Astrocyte (in vitro differentiated cells and primary cell): ENCODE measurements around the gene TEX22. TPM values are rescaled to one million over a fixed set of nuclear protein-coding genes. Genes with fewer than 3 reads are reported as not detected.
A peak's percentile ranks its signal among the peaks of the same experiment; 100 is the strongest.

ENCODE experiments used
- DNase-seq: peaks from one replicate; pipeline ENCODE4 v3.0.0-alpha.2; 2010; ENCODE audit warnings: low read depth
- FAIRE-seq: peaks from 2 replicates; lab custom pipeline; 2011; peaks lifted over from hg19 to GRCh38; lab: Jason Lieb, UNC
- H2AFZ ChIP-seq: 2 replicates; pipeline ENCODE4 v1.6.0; 2012; ENCODE audit warnings: low read depth, low read length, inconsistent platforms
- H3K27ac ChIP-seq: 2 replicates; pipeline ENCODE4 v1.5.1; 2011; ENCODE audit warnings: low read depth, low read length, inconsistent platforms
- H3K27me3 ChIP-seq: 2 replicates; pipeline ENCODE4 v1.6.0; 2011; ENCODE audit warnings: low read length, inconsistent platforms; ENCODE audit not compliant: insufficient read depth
- H3K36me3 ChIP-seq: 2 replicates; pipeline ENCODE4 v1.5.1; 2011; ENCODE audit warnings: low read length, inconsistent platforms; ENCODE audit not compliant: insufficient read depth
- H3K4me1 ChIP-seq: 2 replicates; pipeline ENCODE4 v1.5.1; 2011; ENCODE audit warnings: low read length, inconsistent platforms; ENCODE audit not compliant: insufficient read depth
- H3K4me2 ChIP-seq: 2 replicates; pipeline ENCODE4 v1.6.0; 2012; ENCODE audit warnings: low read length, inconsistent platforms
- H3K4me3 ChIP-seq: 2 replicates; pipeline ENCODE4 v1.5.1; 2011; ENCODE audit warnings: low read depth, mild to moderate bottlenecking, low read length, inconsistent platforms; ENCODE audit not compliant: insufficient read depth
- H3K79me2 ChIP-seq: 2 replicates; pipeline ENCODE4 v1.6.0; 2012; ENCODE audit warnings: mild to moderate bottlenecking, low read length, inconsistent platforms; ENCODE audit not compliant: insufficient read depth
- H3K9ac ChIP-seq: 2 replicates; pipeline ENCODE4 v1.6.0; 2012; ENCODE audit warnings: mild to moderate bottlenecking, low read length, inconsistent platforms
- H3K9me3 ChIP-seq: 2 replicates; pipeline ENCODE4 v1.5.1; 2012; ENCODE audit warnings: low read depth, mild to moderate bottlenecking, low read length, inconsistent platforms; ENCODE audit not compliant: insufficient read depth
- H4K20me1 ChIP-seq: 2 replicates; pipeline ENCODE4 v1.6.0; 2012; ENCODE audit warnings: low read length, inconsistent platforms; ENCODE audit not compliant: insufficient read depth
- H3K27ac Mint-ChIP-seq: one replicate; pipeline ENCODE4 v1.8.0; 2021; ENCODE audit warnings: mild to moderate bottlenecking, mixed read lengths; ENCODE audit not compliant: unreplicated experiment
- H3K27me3 Mint-ChIP-seq: one replicate; pipeline ENCODE4 v1.8.0; 2021; ENCODE audit warnings: low read depth, mixed read lengths; ENCODE audit not compliant: unreplicated experiment
- H3K36me3 Mint-ChIP-seq: one replicate; pipeline ENCODE4 v1.8.0; 2021; ENCODE audit warnings: low read depth, mixed read lengths; ENCODE audit not compliant: unreplicated experiment
- H3K4me1 Mint-ChIP-seq: one replicate; pipeline ENCODE4 v1.8.0; 2021; ENCODE audit warnings: low read depth, mixed read lengths; ENCODE audit not compliant: unreplicated experiment
- H3K4me3 Mint-ChIP-seq: one replicate; pipeline ENCODE4 v1.8.0; 2021; ENCODE audit warnings: mild to moderate bottlenecking, moderate library complexity, mixed read lengths; ENCODE audit not compliant: unreplicated experiment
- H3K9me3 Mint-ChIP-seq: one replicate; pipeline ENCODE4 v1.8.0; 2021; ENCODE audit warnings: mild to moderate bottlenecking, mixed read lengths; ENCODE audit not compliant: unreplicated experiment
- EZH2 ChIP-seq: IDR thresholded peaks from 2 replicates; pipeline ENCODE4 v1.6.1; 2012; ENCODE audit warnings: mild to moderate bottlenecking, low read length, inconsistent platforms; ENCODE audit not compliant: insufficient read depth
- total RNA-seq: library from RNA; stranded (reverse); gene quantifications from 2 replicates; pipeline ENCODE4 v1.2.1, GENCODE V29; 2021
- TF ChIP-seq, protein P1 (sequence below): IDR thresholded peaks from 2 replicates; pipeline ENCODE4 v1.5.1; 2011; ENCODE audit warnings: low read depth, mild to moderate bottlenecking, inconsistent platforms, low read length, moderate library complexity; ENCODE audit not compliant: insufficient read depth

Gene TEX22
- total RNA-seq, 1 donor from 2014 or later = 1.2 TPM

DNA sequence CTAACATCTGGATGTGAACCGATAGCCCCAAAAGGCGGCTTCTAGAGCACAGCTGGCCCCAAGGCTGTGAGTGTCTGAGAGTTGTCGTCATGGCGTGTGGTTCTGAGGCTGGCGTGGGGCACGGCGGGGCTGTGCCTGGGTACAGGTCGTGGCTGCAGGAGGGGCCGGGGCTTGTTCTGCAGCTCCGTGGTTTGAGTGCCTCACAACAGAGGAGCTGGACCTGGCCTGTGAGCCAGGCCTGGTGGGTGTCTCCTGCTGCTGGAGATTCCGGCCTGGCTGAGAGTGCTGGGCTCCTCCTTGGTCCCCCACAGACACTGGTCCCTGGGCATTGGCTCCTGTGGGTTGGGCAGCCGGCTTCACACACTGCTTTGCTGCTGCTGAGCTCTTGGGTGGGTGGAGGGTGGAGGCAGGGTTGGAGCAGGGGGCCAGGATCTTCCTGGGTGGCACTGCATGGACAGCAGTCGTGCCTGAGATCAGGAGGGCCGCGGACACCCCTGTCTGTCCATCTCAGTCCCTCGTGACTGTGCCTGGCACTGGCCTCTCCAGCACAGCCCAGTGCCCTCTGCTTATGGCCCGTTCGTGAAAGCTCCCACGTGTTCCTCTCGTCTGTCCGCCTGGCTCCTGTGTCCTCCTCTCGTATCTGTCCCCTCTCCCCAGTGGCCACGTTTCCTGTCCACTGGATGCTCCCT is 31.8 kb upstream of the TEX22 start:
- H3K27me3 ChIP-seq = no peaks in the 10 kb centered on the region
- H2AFZ ChIP-seq = no peak overlapping the region
- H3K4me3 ChIP-seq = no peak overlapping the region
- H3K4me3 Mint-ChIP-seq = no peak overlapping the region
- peaks cover 13% of the 10 kb centered on the region for H4K20me1 ChIP-seq
- H3K9me3 ChIP-seq = no peaks in the 10 kb centered on the region
- peaks cover 4% of the 10 kb centered on the region for H3K4me1 ChIP-seq
- FAIRE-seq (no peak), DNase-seq (no peak)
- H3K27ac ChIP-seq = no peak overlapping the region
- H3K27me3 Mint-ChIP-seq = no peaks in the 10 kb centered on the region
- no peak for TF ChIP-seq EZH2
- TF ChIP-seq, protein P1, sequence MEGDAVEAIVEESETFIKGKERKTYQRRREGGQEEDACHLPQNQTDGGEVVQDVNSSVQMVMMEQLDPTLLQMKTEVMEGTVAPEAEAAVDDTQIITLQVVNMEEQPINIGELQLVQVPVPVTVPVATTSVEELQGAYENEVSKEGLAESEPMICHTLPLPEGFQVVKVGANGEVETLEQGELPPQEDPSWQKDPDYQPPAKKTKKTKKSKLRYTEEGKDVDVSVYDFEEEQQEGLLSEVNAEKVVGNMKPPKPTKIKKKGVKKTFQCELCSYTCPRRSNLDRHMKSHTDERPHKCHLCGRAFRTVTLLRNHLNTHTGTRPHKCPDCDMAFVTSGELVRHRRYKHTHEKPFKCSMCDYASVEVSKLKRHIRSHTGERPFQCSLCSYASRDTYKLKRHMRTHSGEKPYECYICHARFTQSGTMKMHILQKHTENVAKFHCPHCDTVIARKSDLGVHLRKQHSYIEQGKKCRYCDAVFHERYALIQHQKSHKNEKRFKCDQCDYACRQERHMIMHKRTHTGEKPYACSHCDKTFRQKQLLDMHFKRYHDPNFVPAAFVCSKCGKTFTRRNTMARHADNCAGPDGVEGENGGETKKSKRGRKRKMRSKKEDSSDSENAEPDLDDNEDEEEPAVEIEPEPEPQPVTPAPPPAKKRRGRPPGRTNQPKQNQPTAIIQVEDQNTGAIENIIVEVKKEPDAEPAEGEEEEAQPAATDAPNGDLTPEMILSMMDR = no peak
- H3K9me3 Mint-ChIP-seq = peaks cover 2% of the 10 kb centered on the region
- peaks cover 3% of the 10 kb centered on the region for H3K4me1 Mint-ChIP-seq
- peak overlapping the region; percentile 41 for H3K27ac Mint-ChIP-seq
- H3K79me2 ChIP-seq = no peaks in the 10 kb centered on the region
- no peak overlapping the region for H3K9ac ChIP-seq
- no peaks in the 10 kb centered on the region for H3K36me3 ChIP-seq
- H3K36me3 Mint-ChIP-seq = peaks cover 14% of the 10 kb centered on the region
- H3K4me2 ChIP-seq = no peak overlapping the region

DNA sequence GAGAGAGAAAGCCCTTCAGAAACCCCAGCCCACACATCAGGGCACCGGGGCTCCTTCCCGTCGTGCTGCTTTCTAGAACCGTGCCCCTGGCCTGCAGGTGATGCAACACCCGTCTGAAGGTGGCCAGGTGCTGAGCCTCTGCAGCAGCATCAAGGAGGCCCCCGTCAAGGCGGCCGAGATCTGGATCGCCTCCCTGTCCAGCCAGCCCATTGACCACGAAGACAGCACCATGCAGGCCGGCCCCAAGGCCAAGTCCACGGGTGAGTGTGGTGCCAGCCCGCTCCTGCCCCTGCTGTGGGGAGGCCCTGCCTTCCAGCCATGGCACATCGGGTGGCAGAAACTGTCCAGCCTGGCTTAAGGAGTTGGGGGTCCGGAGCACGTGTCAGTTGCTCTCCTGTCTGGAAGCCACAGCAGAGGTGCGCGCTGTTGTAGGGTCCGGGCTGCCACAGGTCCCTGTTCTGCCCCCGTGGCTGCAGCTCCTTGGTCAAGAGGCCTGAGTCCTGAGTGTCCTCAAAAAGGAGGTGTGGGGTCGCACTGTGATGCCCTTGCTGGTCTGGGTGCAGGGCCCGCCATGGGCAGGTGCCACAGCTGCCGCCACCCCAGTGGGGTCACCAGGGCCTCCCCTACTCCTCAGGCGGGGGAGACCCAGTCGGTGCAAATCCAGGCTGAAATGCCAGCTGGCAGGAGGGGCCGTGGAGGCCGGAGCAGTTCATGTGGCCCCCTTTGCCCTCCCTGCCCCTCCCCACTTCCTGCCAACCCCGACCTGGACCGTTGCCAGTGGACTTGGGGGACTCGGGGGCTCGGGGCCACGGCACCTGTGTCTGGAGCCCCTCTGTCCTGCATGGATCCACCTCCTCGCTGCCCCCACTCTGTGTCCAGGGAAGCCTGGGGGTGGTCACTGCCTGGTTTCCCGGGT is 31.0 kb upstream of the TEX22 start:
- Histone ChIP-seq H3K27ac (no peak overlapping the region), H3K4me3 (no peak overlapping the region), H3K79me2 (no peaks in the 10 kb centered on the region), H4K20me1 (peaks cover 13% of the 10 kb centered on the region), H3K4me2 (no peak overlapping the region), H3K36me3 (no peaks in the 10 kb centered on the region), H2AFZ (no peak overlapping the region), H3K27me3 (no peaks in the 10 kb centered on the region), H3K9me3 (no peaks in the 10 kb centered on the region), H3K9ac (no peak overlapping the region), H3K4me1 (peaks cover 4% of the 10 kb centered on the region)
- peaks cover 3% of the 10 kb centered on the region for H3K4me1 Mint-ChIP-seq
- TF ChIP-seq, protein P1 = no peak
- no peak for TF ChIP-seq EZH2
- DNase-seq = no peak
- peaks cover 14% of the 10 kb centered on the region for H3K36me3 Mint-ChIP-seq
- H3K27me3 Mint-ChIP-seq = no peaks in the 10 kb centered on the region
- peak overlapping the region; percentile 41 for H3K27ac Mint-ChIP-seq
- peaks cover 2% of the 10 kb centered on the region for H3K9me3 Mint-ChIP-seq
- H3K4me3 Mint-ChIP-seq = no peak overlapping the region
- FAIRE-seq = no peak
